GM12878 (cell line): ENCODE measurements around the gene PAQR5. TPM values are rescaled to one million over a fixed set of nuclear protein-coding genes. Genes with fewer than 3 reads are reported as not detected.

Source experiments
- ATAC-seq: fragments of 200-7000 bp; cut with Tn5 transposase; 3 replicates; pipeline ENCODE4 v1.9.1; 2020; ENCODE audit warnings: mild to moderate bottlenecking, moderate library complexity
- BruUV-seq: library from RNA; stranded (reverse); fragments of 400-500 nt; replicated peaks from 2 replicates; lab custom pipeline; 2021; lab: Mats Ljungman, UMichigan
- CTCF ChIA-PET: fragments of 300-600 bp; sonication (Branson Sonifier 250); formaldehyde crosslinking; extraction: SDS; loops from one replicate; lab custom pipeline; 2021; ENCODE audit warnings: inconsistent platforms; lab: Yijun Ruan, JAX
- POLR2A ChIA-PET: fragments of 350-600 bp; formaldehyde crosslinking; extraction: SDS; loops from one replicate; lab custom pipeline; 2021; ENCODE audit warnings: inconsistent platforms; lab: Charles Lee
- RAD21 ChIA-PET: fragments of 300-600 bp; sonication (Branson Sonifier 250); formaldehyde crosslinking; loops from one replicate; lab custom pipeline; 2023; ENCODE audit warnings: antibody characterized with exemption; ENCODE audit not compliant: unreplicated experiment; lab: Charles Lee
- SMC1A ChIA-PET: fragments of 300-600 bp; sonication (Branson Sonifier 250); formaldehyde crosslinking; loops from one replicate; lab custom pipeline; 2023; ENCODE audit not compliant: unreplicated experiment, uncharacterized antibody; lab: Charles Lee
- DNase-seq: peaks from one replicate; pipeline ENCODE4 v3.0.0-alpha.2; 2011; ENCODE audit warnings: low read depth, low spot score
- FAIRE-seq: peaks from 3 replicates; lab custom pipeline; 2011; peaks lifted over from hg19 to GRCh38; lab: Jason Lieb, UNC
- H2AFZ ChIP-seq: 2 replicates; pipeline ENCODE4 v1.6.0; 2011; ENCODE audit warnings: low read depth, low read length, control low read depth; ENCODE audit not compliant: control insufficient read depth
- H3K27ac ChIP-seq: 2 replicates; pipeline ENCODE4 v1.5.1; 2011; ENCODE audit warnings: control low read depth; ENCODE audit not compliant: control insufficient read depth, insufficient read depth
- H3K27me3 ChIP-seq, 2 experiments: replicated peaks in 1 of 2; 2 replicates each; pipeline versions ENCODE4 v1.6.0 to v1.6.1; 2011; ENCODE audit warnings: low read length in 1 of 2; ENCODE audit not compliant: control insufficient read depth in 2 of 2, insufficient read depth in 2 of 2
- H3K36me3 ChIP-seq, 2 experiments: 2 replicates each; pipeline ENCODE4 v1.5.1; 2011; ENCODE audit warnings: low read length in 1 of 2; ENCODE audit not compliant: control insufficient read depth in 2 of 2, insufficient read depth in 2 of 2
- H3K4me1 ChIP-seq: 2 replicates; pipeline ENCODE4 v1.6.1; 2011; ENCODE audit warnings: mild to moderate bottlenecking, low read length, moderate library complexity, mixed read lengths; ENCODE audit not compliant: control insufficient read depth, insufficient read depth
- H3K4me2 ChIP-seq: 2 replicates; pipeline ENCODE4 v1.6.0; 2011; ENCODE audit warnings: control low read depth; ENCODE audit not compliant: control insufficient read depth, insufficient read depth
- H3K4me3 ChIP-seq: fragments of 200-600 bp; sonication (generic); 2 replicates; pipeline ENCODE4 v1.5.1; 2016
- H3K79me2 ChIP-seq: 2 replicates; pipeline ENCODE4 v1.6.0; 2011; ENCODE audit warnings: low read length; ENCODE audit not compliant: control insufficient read depth, insufficient read depth
- H3K9ac ChIP-seq: 2 replicates; pipeline ENCODE4 v1.8.0; 2011; ENCODE audit warnings: low read length, control low read depth, mixed read lengths; ENCODE audit not compliant: control insufficient read depth, insufficient read depth
- H3K9me3 ChIP-seq: replicated peaks from 3 replicates; pipeline ENCODE4 v1.5.1; 2011; ENCODE audit warnings: mild to moderate bottlenecking, low read length; ENCODE audit not compliant: control insufficient read depth, insufficient read depth
- H4K20me1 ChIP-seq: 2 replicates; pipeline ENCODE4 v1.6.0; 2011; ENCODE audit not compliant: control insufficient read depth, insufficient read depth
- BHLHE40 ChIP-seq, 2 experiments: fragments of 450-650 bp in 1 of 2; IDR thresholded peaks; 2 replicates each; pipeline ENCODE4 v1.6.1; 2011 to 2017; ENCODE audit warnings: low read depth in 2 of 2, borderline replicate concordance in 1 of 2, improper control_type of control experiment in 1 of 2, low read length in 1 of 2, mild to moderate bottlenecking in 1 of 2
- CTCF ChIP-seq, 3 experiments: IDR thresholded peaks in 2 of 3; conservative IDR thresholded peaks in 1 of 3; 2 replicates each; pipeline ENCODE4 v1.5.1; 2011; ENCODE audit warnings: low read depth in 3 of 3, low read length in 3 of 3, mild to moderate bottlenecking in 3 of 3, control low read depth in 2 of 3, moderate library complexity in 2 of 3, inconsistent platforms in 1 of 3, mixed read lengths in 1 of 3; ENCODE audit not compliant: control insufficient read depth in 2 of 3, insufficient read depth in 1 of 3; ENCODE audit errors: extremely low read depth in 1 of 3
- CUX1 ChIP-seq: IDR thresholded peaks from 2 replicates; pipeline ENCODE4 v1.6.1; 2012; ENCODE audit warnings: improper control_type of control experiment, low read depth, low read length; ENCODE audit not compliant: insufficient replicate concordance
- E2F8 ChIP-seq: fragments of 450-650 bp; IDR thresholded peaks from 2 replicates; pipeline ENCODE4 v1.6.1; 2018; ENCODE audit warnings: mild to moderate bottlenecking, low read depth, moderate library complexity; ENCODE audit not compliant: partially characterized antibody
- NFIC ChIP-seq: IDR thresholded peaks from 2 replicates; pipeline ENCODE4 v1.6.1; 2012; ENCODE audit warnings: low read depth, mild to moderate bottlenecking, inconsistent platforms, low read length, moderate library complexity
- RELA ChIP-seq: fragments of 450-650 bp; IDR thresholded peaks from 2 replicates; pipeline ENCODE4 v1.8.0; 2014; ENCODE audit warnings: borderline replicate concordance; ENCODE audit not compliant: partially characterized antibody
- SIN3A ChIP-seq: IDR thresholded peaks from 2 replicates; pipeline ENCODE4 v1.6.1; 2012; ENCODE audit warnings: low read depth, low read length, improper control_type of control experiment
- ZBTB40 ChIP-seq: fragments of 450-650 bp; IDR thresholded peaks from 2 replicates; pipeline ENCODE4 v1.6.1; 2016; ENCODE audit warnings: mild to moderate bottlenecking, moderate library complexity, borderline replicate concordance
- ZNF274 ChIP-seq: IDR thresholded peaks from one replicate; pipeline ENCODE4 v1.8.0; 2011; ENCODE audit not compliant: insufficient read length, insufficient read depth
- WGBS: methylation state at CpG from one replicate; pipeline ENCODE4 v1.1.6; 2016; ENCODE audit warnings: low lambda C conversion rate; ENCODE audit not compliant: insufficient replicate concordance, insufficient coverage; ENCODE audit errors: missing lambda C conversion rate; 5-methylcytosine and 5-hydroxymethylcytosine counted together
- in situ Hi-C: fragments of 300-500 bp; cut with MboI; formaldehyde crosslinking; loops from 9 replicates; pipeline ENCODE4 v1.14.3; 2018; ENCODE audit warnings: mixed read lengths
- intact Hi-C: fragments of 100-400 bp; cut with micrococcal nuclease; formaldehyde crosslinking; loops from one replicate; pipeline ENCODE4 v1.14.2; 2022; ENCODE audit not compliant: unreplicated experiment
- polyA plus RNA-seq, 11 experiments: library from polyadenylated mRNA; depleted of rRNA in 4 of 11; unstranded in 6 of 11; stranded (reverse) in 5 of 11; fragments of >200 nt; fragmentation: Nextera tagmentation in 4 of 11; fragmentation: Illumina TruSeq in 1 of 11; extraction: Ambion mirVana in 4 of 11; extraction: Trizol in 1 of 11; gene quantifications; 1 replicate in 1 of 11; 2 replicates in 10 of 11; pipeline versions ENCODE4 v1.2.1 to v1.2.3, GENCODE V29; 2011 to 2016; ENCODE audit warnings: inconsistent platforms in 2 of 11, missing spikeins in 2 of 11, low read depth in 1 of 11
- total RNA-seq, 4 experiments: library from RNA; depleted of rRNA in 3 of 4; stranded (reverse); fragments of >200 nt in 3 of 4; fragmentation: Illumina TruSeq in 1 of 4; extraction: Trizol in 1 of 4; gene quantifications; 2 replicates each; pipeline versions ENCODE4 v1.2.1 to v1.2.3, GENCODE V29; 2013 to 2021

The PAQR5 gene
- total and polyA plus RNA-seq, 10 of the 15 experiments (the other 5 are each of a cell fraction or from before 2014, with no cell fraction given) = 0.02 to 0.03 TPM; not detected in 8

GRCh38 chr15:69400850-69401249 is 102.1 kb downstream of the PAQR5 start:
- Histone ChIP-seq H3K4me3 (no peak overlapping the region), H3K9ac (no peak overlapping the region), H3K27me3 (no peaks in the 10 kb centered on the region), H3K4me1 (no peaks in the 10 kb centered on the region), H3K27ac (no peak overlapping the region), H2AFZ (no peak overlapping the region), H3K79me2 (no peaks in the 10 kb centered on the region), H3K36me3 (no peaks in the 10 kb centered on the region), H4K20me1 (no peaks in the 10 kb centered on the region), H3K9me3 (no peaks in the 10 kb centered on the region), H3K4me2 (no peak overlapping the region)
- ATAC-seq = peak; percentile 52
- in situ Hi-C loops = no loop called here
- ChIA-PET SMC1A (no interaction called here), POLR2A (no interaction called here), RAD21 (no interaction called here), CTCF (no interaction called here)
- DNase-seq = no peak
- no peak for FAIRE-seq
- BruUV-seq = no TSS peak
- WGBS = 26% methylated on average over 6 of the region's 6 CpGs
- intact Hi-C loops = no loop called here
- TF ChIP-seq ZBTB40 (no peak), E2F8 (no peak), NFIC (no peak), RELA (no peak), CTCF (IDR thresholded peaks at IDR 0.05 in 2 of 3, conservative IDR thresholded peaks at IDR 0.05 in 1 of 3; ENCODE audit: control insufficient read depth in 2 of 3, extremely low read depth in 1 of 3, insufficient read depth in 1 of 3, low read depth in 3 of 3, low read length in 3 of 3) (no peak), CUX1 (no peak), BHLHE40 (IDR thresholded peaks at IDR 0.05; ENCODE audit: borderline replicate concordance in 1 of 2, low read depth in 2 of 2, low read length in 1 of 2) (no peak), SIN3A (no peak), ZNF274 (no peak)
